ENCODE results near the gene TCFL5.

Gene TCFL5

DNA sequence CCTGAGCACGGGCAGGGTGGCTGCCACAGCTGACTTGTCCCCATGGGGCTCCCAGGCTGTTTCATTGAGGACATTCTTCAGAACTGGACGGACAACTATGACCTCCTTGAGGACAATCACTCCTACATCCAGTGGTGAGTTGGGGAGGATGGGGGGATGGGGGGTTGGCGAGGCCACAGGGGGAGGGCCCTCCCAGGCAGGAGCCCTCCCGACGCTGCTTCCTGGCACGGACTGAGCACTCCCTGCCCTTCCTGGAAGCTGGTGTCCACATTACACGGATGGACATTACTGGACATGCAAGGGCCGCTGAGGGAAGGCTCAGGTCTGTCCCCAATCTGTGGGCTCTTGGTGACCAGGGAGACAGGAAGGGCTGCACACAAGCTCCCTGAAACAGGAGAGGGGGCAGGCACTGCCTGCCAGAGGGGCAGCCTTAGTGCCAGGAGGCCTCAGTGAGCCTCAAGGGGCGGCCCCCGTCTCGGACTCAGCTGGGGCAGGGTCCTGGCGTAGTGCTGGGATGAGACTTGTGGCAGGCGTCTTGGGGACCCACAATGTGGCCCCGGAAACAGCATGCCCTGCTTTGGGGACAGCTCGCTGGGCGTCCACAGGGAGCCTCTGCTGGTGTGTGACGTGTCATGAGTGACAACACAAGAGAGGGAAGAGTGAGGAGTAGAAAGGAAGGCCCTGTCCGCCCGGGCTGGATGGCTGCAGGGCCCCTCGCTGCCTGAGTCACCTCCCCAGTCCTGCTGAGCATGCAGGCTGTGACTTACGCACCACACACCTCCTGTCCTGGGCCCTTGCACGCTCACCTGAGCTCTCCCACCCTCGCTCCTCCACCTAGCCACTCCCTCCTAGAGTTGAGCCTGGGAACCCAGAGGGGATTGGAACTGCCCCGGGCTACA, 51.8 kb downstream of the TCFL5 start:
- Histone ChIP-seq H3K27ac (ENCODE audit: low read depth, low read length, poor library complexity, severe bottlenecking) (no peak overlapping the region), H3K4me3 (ENCODE audit: low read depth, low read length, poor library complexity, severe bottlenecking) (no peak overlapping the region), H3K9ac (ENCODE audit: low read length) (no peak overlapping the region), H3K79me2 (ENCODE audit: insufficient read depth, low read length) (peaks cover 9% of the 10 kb centered on the region), H3K9me3 (ENCODE audit: low read length) (no peaks in the 10 kb centered on the region), H3K4me2 (ENCODE audit: low read length) (no peak overlapping the region), H3K9me2 (ENCODE audit: low read depth, low read length) (no peaks in the 10 kb centered on the region), H3F3A (ENCODE audit: insufficient read depth, low read length) (no peaks in the 10 kb centered on the region), H2AFZ (ENCODE audit: low read length) (no peak overlapping the region), H3K36me3 (ENCODE audit: insufficient read depth, low read length) (peaks cover 72% of the 10 kb centered on the region), H3K27me3 (ENCODE audit: insufficient read depth, low read length) (no peaks in the 10 kb centered on the region; the same call in 1 of the 2 replicates), H3K4me1 (ENCODE audit: insufficient read depth, low read length, severe bottlenecking) (peaks cover 26% of the 10 kb centered on the region), H4K20me1 (ENCODE audit: insufficient read depth, low read length) (no peaks in the 10 kb centered on the region)
- TF ChIP-seq EZH2 (IDR thresholded peaks at IDR 0.05; ENCODE audit: borderline replicate concordance, low read length): no peak
- TF ChIP-seq, protein P1, sequence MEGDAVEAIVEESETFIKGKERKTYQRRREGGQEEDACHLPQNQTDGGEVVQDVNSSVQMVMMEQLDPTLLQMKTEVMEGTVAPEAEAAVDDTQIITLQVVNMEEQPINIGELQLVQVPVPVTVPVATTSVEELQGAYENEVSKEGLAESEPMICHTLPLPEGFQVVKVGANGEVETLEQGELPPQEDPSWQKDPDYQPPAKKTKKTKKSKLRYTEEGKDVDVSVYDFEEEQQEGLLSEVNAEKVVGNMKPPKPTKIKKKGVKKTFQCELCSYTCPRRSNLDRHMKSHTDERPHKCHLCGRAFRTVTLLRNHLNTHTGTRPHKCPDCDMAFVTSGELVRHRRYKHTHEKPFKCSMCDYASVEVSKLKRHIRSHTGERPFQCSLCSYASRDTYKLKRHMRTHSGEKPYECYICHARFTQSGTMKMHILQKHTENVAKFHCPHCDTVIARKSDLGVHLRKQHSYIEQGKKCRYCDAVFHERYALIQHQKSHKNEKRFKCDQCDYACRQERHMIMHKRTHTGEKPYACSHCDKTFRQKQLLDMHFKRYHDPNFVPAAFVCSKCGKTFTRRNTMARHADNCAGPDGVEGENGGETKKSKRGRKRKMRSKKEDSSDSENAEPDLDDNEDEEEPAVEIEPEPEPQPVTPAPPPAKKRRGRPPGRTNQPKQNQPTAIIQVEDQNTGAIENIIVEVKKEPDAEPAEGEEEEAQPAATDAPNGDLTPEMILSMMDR (IDR thresholded peaks at IDR 0.05; ENCODE audit: low read length): no peak

DNA sequence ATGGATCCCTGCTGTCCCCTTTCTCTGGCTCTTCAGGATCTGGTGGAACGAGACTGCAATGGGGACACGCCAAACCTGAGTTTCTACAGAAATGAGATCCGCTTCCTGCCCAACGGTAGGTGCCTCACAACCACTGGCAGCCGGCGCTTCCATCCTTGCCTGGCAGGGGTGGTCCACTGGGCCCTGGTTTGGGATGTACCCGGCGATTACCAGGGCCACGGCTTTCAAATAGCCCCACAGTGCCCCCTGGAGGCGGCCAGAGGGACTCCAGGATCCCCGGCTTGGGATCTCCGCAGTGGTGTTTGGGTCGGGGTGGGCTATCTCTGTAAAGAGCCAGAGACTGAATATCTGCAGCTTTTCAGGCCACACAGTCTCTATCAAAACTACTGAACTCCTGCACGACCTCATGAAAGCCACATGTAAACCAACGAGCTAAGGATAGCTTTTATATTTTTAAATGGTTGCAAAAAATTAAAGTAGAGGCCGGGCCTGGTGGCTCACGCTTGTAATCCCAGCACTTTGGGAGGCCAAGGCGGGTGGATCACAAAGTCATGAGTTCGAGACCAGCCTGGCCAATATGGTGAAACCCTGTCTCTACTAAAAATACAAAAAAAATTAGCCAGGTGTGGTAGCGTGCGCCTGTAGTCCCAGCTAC, 53.3 kb downstream of the TCFL5 start:
- H3K27ac ChIP-seq (ENCODE audit: low read depth, low read length, poor library complexity, severe bottlenecking): no peak overlapping the region
- H3K27me3 ChIP-seq (ENCODE audit: insufficient read depth, low read length): no peaks in the 10 kb centered on the region
- H3K4me1 ChIP-seq (ENCODE audit: insufficient read depth, low read length, severe bottlenecking): peaks cover 33% of the 10 kb centered on the region
- H3K79me2 ChIP-seq (ENCODE audit: insufficient read depth, low read length): peaks cover 9% of the 10 kb centered on the region
- no peak overlapping the region for H3K4me2 ChIP-seq (ENCODE audit: low read length)
- H3K36me3 ChIP-seq (ENCODE audit: insufficient read depth, low read length): peaks cover 63% of the 10 kb centered on the region
- no peak for TF ChIP-seq EZH2 (IDR thresholded peaks at IDR 0.05; ENCODE audit: borderline replicate concordance, low read length)
- TF ChIP-seq, protein P1 (IDR thresholded peaks at IDR 0.05; ENCODE audit: low read length): peak; percentile 86
- no peaks in the 10 kb centered on the region for H3F3A ChIP-seq (ENCODE audit: insufficient read depth, low read length)
- no peaks in the 10 kb centered on the region for H4K20me1 ChIP-seq (ENCODE audit: insufficient read depth, low read length)
- no peaks in the 10 kb centered on the region for H3K9me2 ChIP-seq (ENCODE audit: low read depth, low read length)
- H3K9me3 ChIP-seq (ENCODE audit: low read length): no peaks in the 10 kb centered on the region
- H3K4me3 ChIP-seq (ENCODE audit: low read depth, low read length, poor library complexity, severe bottlenecking): no peak overlapping the region
- H2AFZ ChIP-seq (ENCODE audit: low read length): no peak overlapping the region
- H3K9ac ChIP-seq (ENCODE audit: low read length): no peak overlapping the region

DNA sequence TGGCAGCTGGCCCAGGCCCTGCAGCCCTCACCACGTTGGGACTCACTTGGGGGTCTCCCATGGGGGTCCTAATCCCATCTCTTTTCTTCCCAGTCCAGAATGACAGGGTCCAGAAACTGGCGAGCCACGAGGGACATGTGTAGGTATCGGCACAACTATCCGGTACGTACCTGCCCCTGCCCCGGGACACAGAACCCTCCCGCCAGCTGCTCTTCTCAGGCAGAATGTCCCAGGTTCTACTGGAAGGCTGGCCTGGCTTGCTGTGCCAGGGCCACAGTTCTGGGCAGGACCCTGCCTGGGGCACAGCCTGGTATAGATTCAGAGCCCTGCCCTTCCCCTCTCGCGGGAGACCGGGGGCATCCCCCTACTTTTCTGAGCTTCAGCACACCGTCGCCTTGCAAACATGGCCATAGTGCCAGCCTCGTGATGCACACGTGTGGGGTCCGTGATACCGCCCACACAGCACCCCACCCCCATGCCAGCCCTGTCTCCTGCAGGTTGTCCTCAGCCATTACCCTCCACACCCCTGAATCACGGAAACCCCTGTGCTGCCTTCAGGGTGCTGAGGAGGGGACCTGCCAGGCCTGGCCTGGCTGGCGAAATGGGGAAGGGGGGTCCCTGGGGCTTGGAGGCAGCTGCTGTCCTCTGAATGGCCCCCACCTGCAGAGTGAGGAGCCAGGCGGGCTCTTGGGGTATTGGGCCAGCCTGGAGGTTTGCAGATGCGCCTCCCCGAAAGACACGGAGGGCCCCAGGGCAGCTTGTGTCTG, 54.0 kb downstream of the TCFL5 start:
- TF ChIP-seq EZH2 (IDR thresholded peaks at IDR 0.05; ENCODE audit: borderline replicate concordance, low read length): no peak

More for the DNA sequence above, 54.0 kb downstream of the TCFL5 start:
- peaks cover 33% of the 10 kb centered on the region for H3K4me1 ChIP-seq (ENCODE audit: insufficient read depth, low read length, severe bottlenecking)
- H3K36me3 ChIP-seq (ENCODE audit: insufficient read depth, low read length): peaks cover 59% of the 10 kb centered on the region
- no peaks in the 10 kb centered on the region for H3K9me2 ChIP-seq (ENCODE audit: low read depth, low read length)
- H3K27me3 ChIP-seq (ENCODE audit: insufficient read depth, low read length): no peaks in the 10 kb centered on the region
- no peak overlapping the region; the same call in 1 of the 2 replicates for H3K9ac ChIP-seq (ENCODE audit: low read length)
- no peaks in the 10 kb centered on the region for H3K9me3 ChIP-seq (ENCODE audit: low read length)
- H2AFZ ChIP-seq (ENCODE audit: low read length): no peak overlapping the region
- no peak overlapping the region for H3K4me2 ChIP-seq (ENCODE audit: low read length)
- no peaks in the 10 kb centered on the region; the same call in 1 of the 2 replicates for H3F3A ChIP-seq (ENCODE audit: insufficient read depth, low read length)
- H3K27ac ChIP-seq (ENCODE audit: low read depth, low read length, poor library complexity, severe bottlenecking): peak overlapping the region; percentile 19
- H3K4me3 ChIP-seq (ENCODE audit: low read depth, low read length, poor library complexity, severe bottlenecking): no peak overlapping the region
- H4K20me1 ChIP-seq (ENCODE audit: insufficient read depth, low read length): no peaks in the 10 kb centered on the region
- peaks cover 9% of the 10 kb centered on the region for H3K79me2 ChIP-seq (ENCODE audit: insufficient read depth, low read length)

Data from OCI-LY1 (cell line).